HG03571 (cell line): ENCODE measurements around the gene ARFGAP2.

Experiments
- ATAC-seq: cut with Tn5 transposase; IDR thresholded peaks from one replicate; pipeline ENCODE4 v1.9.1; 2021; ENCODE audit not compliant: unreplicated experiment

Gene ARFGAP2

DNA sequence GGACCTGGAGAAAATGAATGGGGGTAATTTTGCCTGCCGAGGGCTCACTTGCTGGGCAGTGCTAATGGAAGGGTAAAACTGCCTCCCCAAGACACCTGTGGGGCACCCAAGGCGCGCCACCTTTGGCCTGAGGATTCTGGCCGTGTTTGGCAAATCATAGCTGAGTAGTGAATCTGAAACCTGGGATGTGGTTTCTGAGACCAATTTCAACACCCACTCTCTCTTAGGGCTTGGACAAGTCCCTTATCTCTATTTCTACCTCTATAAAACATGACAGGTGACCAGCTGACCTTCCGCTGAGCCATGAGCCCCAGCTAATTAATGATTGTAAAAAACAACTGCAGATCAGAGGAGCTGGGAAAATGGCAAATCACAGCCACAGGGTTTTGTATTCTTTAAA is 11.0 kb upstream of the ARFGAP2 start:
- ATAC-seq = no peak

DNA sequence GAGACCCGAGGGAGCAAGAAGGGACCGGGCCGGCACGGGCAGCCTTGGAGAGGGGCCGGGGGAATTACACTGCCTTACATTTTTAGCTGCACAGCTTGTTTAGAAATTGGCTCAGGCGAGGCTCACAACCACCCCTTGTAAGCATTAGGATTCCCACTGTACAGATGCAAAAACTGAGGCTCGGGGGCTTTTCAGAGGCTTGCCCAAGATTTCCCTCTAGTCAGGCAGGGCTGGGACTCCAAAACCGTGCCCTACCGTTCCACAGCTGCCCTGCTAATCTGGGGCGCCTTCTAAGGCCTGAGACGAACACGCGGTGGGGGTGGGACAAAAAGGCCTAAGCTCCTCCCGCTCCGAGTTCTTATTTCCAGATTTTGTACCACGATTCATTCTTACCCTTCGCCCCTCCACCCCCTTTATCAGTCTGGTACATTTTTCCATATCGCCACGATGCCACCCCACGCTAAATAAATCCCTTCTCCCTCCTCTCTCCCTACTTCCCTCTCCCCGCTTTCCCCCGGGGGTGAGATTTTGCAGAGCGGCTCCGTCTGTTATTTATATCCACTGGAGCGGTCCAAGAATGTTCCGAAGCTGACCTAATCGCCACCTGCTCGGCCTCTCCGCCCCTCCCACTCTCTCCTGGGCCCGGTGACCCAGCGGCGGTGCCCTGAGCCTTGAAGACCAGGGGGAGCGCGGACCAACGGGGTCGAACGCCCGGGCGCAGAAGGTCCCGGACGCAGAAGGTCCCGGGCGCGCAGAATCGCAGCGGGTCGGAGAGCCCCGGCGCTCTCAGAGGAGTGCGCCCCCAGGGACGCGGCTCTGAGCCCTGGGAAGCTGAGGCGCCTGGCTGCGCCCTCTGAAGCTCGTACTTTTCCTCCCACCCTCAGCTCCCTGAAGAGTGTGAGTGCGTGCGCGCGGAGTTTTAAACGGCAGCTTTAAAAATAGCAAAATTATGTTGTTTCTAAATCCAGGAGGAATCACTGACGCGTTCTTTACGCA is 10.3 kb upstream of the ARFGAP2 start:
- ATAC-seq = no peak

DNA sequence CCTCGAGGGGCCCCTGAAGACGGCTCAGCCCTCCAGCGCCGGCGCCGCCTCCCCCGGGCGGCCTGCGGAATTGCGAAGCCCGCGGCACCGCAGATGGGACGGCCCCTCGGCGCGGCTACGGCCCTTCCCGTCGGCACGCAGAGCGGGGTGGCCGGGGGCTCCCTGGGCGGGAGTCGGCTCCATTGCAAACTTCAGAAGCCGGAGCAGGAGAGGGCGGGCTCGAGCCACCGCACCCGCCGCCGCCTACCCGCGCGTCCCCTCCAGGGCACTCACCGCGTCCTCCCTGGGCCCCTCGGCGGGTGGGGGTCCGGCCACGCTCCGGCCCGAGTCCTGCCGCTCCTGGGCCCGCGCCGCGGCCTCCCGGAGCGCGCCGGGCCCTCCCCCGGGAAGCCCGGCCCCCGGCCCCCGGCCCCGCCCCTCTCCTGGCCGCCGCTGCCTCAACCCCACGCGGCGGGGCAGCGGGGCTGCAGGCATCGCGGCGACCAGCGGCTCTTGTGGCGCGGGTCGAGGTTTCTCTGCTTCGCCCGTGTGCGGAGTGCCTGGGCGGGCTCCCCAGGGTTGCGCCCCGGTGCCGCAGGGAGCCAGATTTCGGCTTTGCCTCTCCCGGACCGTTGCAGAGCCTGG is 9.5 kb upstream of the ARFGAP2 start, which contains the start of gene PACSIN3:
Gene PACSIN3, minus strand, starts transcription at position 359 of the 624 bp plus-strand sequence. CDS start 3,707 bp downstream, outside the sequence.
- ATAC-seq = no peak

DNA sequence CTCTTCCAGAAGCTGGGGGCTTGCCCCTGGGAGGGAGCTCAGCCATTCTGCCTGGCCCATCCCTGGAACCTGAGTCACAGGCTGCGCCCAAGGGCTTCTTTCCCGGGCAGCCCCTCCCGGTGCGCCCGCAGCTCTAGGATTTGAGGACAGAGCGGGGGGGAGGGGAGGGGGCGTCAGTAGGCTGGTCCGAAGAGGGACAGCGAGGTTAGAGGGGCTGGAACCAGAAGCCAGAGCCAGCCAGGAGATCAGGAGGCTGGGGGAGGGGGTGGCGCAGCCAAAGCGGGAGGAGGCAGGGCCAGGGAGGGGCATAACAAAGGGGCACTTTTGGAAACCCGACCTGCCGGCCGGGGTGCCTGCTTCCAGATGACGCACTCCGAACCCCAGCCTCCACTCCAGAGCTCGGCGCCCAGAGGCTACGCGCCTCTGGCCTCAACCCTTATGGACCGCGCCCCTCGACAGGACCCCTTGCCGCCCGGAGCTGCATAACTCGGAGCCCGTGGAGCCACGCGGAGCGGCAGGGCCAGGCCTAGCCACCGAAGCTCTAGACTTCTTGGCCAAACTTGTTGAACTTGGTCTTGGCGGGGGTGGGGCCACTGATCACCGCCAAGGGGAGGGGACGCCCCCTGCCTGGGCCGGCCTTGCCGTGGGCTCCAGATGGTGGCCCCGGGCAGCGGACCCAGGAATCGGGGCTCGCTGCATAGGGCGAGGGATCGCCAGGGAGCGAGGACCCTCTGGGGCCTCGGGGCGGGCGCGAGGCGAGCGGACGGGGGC is 8.8 kb upstream of the ARFGAP2 start:
- no peak for ATAC-seq

DNA sequence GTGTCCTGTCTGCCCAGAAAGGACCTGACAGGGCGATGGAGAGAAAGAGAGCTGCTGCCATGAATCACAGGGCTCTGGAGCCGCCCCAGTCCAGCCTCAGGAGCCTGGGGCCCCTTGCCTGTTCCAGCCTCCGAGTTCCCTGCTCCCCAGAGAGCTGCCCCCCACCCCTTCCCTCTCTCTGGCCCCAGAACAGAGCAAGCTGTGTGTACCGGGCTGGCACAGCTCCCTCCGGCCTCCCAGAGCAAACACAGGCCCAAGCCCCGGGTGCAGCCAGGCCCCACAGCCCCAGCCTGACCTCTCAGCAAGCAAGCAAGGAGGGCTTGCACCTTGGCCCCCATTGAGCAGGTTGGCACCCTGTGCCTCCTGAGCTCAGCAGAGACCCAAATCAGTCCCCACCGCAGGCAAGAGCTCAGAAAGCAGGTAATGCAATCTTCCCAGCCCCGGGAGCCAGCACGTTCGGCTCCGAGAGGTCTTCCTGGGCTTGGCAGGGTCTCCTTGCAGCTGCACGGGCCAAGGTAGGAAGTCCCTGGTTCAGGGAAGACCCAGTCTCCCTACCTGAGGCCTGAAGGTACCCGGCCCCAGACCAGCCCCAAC is 8.1 kb upstream of the ARFGAP2 start:
- no peak for ATAC-seq

DNA sequence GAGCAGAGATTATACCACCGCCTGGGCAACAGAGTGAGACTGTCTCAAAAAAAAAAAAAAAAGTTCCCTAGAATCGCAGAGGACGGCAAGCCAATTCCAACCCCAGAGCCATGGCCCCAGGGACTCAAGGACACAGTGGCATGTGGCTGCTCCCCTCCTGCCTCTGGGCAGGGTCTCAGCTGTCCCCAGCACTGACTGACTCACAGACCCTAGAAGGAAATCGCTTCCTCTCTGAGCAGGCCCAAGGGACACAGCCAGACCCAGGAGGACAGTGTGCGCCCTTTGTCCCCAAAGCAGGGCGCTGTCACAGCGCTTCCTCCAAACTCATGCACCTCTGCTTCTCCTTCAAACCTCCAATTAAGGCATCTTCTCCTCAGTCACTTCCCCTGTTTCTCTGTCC is 7.3 kb upstream of the ARFGAP2 start:
- no peak for ATAC-seq

DNA sequence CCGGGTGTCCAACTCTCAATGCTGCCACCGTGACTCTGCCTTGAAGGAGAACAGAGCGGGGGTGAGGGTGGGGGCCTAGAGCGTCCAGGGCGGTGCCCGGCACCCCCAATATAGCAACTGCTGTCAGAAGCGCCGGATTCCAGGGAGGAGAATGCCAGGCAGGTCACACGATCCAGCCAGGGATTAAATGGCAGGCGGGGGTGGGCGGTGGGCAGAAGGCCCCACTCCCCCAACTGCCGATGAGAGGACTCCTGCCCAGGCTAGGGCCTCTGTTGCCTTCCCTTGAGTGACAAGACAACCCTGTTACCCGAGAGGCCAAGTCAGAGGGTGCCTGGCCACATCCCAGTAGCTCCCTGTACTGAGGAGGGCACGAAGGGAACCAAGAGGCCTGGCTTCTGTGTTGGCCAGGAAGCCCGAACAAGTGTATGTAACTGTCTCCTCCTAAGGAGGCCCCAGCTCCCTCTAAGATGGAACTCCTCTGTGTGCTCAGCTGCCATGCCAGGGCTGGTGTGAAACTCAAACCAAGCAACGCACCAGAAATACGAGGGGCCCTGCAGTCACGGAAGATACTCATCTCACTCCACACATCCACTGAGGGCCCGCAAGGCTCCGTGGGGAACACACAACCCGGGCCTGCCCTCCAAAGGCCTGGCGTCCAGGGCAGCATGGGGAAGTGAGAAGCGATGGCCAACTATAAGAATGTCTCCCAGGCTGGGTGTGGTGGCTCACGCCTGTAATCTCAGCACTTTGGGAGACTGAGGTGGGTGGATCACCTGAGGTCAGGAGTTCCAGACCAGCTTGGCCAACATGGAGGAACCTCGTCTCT is 6.6 kb upstream of the ARFGAP2 start:
- no peak for ATAC-seq

DNA sequence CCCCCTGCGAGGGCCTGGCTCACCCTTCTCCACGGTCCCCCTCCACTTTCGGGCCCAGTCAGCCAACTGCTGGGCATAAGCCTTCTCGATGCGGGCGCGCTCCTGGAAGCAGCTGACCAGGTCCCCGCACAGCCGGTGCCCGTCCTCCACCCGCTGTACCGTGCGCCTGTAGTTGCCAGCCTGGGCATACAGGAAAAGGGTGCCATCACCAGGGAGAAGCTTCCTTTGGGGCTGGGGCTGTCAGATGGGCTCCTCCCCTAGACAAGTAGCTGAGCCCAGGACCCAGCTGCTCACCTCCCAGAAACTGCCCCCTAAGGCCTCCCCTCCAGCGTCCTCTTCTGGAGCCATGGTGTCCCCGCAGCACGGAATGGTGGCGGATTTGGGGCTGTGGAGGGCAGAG is 5.7 kb upstream of the ARFGAP2 start:
- ATAC-seq = no peak

DNA sequence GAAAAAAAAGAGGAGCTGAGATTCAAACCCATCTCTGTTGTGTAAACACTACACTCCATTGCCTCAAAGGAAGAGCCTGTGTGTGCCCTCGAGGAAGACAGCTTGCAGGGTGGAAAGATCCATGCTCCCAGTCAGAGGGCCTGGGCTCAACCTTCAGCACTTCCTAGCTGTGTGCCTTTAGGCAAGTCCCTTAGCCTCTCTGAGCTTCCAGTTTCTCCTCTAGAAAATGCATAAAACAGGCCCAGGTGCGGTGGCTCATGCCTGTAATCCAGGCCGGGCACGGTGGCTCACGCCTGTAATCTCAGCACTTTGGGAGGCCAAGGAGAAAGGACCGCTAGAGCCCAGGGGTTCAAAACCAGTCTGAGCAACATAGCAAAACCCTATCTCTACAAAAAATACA is 4.6 kb upstream of the ARFGAP2 start:
- no peak for ATAC-seq

DNA sequence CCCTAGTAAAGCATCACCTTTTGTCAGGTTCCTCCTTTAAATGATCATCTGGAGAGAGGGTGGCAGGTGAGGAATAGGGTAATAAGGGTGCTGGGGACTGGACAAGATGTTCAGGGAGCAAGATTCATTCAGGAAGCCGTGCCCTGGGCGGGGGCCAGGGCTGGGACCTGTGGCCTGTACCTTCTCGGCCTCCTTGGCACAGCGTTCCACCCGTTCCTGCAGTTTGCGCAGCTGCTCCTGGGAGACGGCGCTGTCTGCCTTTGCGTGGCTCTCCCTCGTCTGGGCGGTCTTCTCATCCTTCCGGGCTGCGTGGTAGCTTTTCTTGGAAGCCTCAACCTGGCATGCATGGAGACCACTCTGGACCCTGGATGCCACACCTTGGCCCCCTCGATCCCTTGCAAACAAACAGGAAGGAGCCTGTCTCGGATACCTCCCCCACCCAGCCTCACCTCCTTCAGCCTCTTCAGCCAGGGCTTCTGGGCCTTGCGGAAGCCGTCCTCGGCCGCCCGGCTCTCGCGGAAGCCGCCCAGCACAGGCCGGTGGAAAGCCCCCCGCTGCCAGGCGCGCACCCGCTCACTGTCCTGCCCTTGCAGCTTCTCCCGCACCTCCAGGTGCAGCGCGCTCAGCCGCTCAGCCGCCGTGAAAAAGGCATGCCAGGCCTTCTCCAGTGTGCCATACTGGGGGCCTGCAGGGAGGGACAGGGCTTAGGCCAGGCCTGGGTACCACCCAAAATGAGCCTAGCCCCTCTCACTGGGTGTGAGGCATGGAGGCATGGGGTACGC is 3.5 kb upstream of the ARFGAP2 start:
- ATAC-seq = no peak

DNA sequence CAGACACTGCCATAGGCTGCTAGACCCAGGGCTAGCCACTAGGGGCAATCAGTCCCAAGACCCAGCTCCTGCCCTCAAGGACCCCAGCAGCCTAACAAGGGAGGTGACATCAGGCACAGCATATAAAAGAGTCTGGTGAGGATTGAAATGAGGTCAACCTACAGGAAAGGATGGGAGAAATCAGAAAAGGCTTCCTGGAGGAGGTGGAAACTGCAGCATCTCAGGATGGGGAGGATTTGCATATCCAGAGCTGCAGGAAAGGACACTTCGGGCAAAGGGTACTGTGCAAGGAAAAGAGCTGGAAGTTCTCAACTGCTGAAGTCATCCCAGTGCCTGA is 2.9 kb upstream of the ARFGAP2 start:
- ATAC-seq = no peak

DNA sequence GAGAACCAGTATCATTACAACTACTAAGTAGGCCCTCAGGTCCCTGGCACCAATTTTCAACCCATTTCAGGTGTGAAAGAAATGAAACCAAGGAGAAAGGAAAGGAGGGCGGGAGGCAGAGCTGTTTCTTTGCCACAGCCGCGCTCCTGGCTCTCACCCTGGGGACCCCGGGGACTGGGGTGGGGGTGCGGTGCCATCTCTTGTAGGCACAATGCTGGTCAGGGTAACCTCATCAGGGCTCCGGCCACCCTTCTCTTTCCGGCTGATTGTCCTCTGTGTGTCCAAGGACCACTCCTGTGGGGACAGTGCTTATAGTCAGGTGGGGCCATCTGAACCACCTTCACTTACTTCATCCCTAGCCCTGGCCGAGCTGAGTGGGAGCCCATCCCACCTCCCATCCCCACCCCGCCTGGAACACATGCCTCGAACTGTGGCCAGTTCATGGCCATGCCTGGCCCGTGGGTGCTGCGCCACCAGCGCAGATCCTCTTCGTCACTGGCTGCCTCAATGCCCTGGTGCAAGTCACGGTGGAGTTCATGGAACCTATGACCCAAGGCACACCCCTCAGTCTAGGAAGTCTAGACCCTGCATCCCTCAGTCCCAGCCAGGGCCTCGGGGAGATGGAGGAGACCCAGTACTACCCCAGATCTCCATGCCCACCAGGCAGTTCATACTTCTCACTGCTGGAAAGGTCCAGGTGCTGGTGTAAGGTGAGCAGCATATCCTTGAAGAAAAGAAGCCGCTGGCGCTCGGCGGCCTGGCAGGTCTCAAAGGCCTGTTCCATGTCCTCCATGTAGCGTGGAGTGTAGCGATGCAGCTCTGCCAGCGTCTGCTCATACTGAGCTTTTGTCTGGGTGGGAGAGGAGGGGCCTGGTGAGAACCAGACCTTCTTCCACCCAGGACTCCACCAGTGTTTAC is 2.3 kb upstream of the ARFGAP2 start:
- ATAC-seq = no peak

DNA sequence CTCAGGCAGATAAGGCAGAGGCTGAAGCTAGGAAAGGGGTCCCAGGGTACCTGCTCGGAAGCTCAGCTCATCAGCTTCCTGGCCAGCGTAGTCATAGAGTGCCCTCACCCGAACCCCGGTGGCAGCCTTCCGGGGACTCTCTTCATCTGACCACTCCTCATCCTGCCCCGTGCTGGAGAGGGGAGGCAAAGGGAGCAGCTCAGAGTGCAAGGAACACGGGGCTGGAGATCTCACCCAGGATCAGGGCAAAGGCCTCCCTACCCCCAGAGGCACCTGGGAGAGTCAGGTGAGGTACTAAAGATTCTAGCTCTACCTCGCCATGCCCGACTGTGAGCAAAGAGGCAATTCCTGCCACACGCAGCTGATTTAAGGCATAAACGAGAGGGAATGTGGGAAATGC is 1.6 kb upstream of the ARFGAP2 start:
- ATAC-seq = no peak

DNA sequence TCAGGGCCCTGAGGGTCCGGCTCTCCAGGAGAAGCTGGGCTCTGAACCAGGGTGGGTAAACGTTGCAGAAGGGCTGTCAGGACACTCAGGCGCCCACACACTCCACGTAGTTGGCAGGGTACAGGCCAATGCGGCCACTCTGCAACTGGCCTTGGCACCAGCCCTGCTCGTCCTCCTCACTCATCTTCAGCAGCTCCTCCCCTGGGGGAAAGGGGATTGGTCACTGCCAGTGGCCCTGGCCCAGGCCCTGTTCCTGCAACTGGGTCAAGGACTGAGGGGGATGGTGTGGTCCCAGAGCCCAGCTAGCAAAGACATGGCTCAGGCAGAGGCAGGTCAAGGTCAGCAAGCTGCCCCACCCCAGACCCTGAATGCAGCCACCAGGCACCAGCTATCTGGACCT is 1.2 kb upstream of the ARFGAP2 start:
- ATAC-seq = no peak

DNA sequence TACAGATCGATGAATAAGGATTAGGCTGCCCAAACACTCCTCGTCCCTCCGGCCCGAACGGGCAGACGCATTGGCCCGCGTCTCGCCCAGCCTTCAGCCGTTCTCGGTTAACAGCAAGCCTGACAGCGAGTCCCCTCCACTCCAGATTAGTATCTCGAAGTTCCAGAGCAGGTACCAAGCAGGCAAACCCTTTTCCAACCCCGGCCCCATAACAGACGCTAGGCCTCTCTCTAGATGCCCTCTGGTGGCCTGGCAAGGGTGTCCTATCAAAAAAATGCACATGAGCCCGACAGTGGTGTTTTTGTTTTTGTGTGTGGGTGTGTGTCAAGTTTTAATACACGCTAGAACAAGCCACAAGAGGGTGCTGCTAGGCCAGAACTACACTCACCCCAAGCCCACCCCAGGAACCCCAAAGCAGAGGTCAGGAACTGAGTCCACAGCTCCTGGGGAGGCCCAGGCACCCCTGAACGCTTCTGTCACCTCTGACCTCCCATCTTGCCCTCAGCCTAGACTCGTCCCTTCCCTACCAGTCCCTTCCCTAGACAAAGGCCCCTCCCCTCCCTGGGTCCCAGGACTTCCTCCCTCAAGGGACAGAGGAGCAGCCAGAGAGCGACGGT is 658 bp upstream of the ARFGAP2 start:
- peak; percentile 42 for ATAC-seq

DNA sequence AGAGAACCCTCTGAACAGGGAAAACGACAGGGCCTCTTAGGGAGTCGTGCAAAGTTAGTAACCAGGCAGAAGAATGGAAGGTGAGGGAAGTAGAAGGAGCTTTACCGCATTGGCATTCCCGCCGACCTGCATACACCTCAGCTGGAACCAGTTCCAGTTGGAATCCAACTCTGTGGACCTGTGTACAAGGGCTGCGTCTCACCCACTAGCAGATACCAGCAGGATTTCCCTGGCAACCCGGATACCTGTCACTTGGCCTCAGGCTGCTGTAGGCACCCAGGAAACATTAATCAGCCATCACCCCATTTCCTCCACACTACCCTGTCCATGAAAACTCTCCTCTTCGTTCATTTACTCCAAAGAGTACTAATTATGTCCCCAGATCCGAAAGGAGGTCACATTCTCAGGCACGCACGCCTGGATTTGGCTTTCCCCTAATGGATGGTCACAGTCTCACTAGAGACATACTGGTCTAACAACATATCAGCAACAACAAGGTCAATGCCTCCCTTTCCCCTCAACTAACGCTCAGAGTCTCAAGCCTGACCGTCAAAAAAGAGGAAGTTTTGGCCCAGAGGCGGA is 842 bp downstream of the ARFGAP2 start:
- ATAC-seq = no peak

DNA sequence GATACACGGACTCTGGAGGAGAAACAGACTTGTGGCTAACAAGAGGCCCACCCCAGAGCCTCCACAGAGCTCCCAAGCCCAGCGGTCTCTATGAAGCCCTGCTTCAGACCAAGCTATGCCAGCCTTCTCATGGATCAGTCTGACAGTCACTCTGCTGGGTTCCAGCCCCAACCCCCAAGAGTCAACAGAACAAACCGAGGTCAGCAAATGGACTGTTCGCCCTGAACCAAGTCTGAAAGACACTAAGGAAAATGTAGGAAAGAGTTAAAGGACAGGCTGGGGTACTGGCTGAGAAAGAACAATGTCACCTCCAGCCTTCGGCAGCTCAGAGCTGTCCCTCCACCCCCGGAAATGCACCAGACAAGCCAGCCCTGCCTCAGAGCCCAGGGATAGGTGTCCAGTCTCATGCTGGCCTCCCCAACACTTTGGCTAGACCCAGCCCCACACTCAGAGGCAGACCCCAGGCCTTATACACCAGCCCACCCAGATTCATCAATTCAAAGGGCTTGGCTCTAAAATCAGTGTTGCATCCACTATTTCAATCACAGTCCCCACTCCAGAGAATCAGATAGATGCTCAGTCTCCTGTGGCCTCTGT is 3.8 kb downstream of the ARFGAP2 start:
- ATAC-seq = no peak
